Activated T-helper 1 cell treated with Interleukin-2 at 50 U/mL for 16 hours (primary cell): ENCODE measurements around the gene MON2.
"Not testable (repeated sequence)": the region's sequence is repeated elsewhere in the genome, so short reads cannot be mapped to it uniquely, and the experiment has no call there.

Source experiments
- DNase-seq: peaks from one replicate; pipeline ENCODE4 v3.0.0-alpha.2; 2020; ENCODE audit warnings: low read depth

The MON2 gene

GRCh38 chr12:62466594-62467491 lies at the start of gene MON2:
Gene MON2 (plus strand): TSS chr12:62466826. CDS start chr12:62467208, 382 bp downstream.
- DNase-seq, result peak; percentile 79

DNA sequence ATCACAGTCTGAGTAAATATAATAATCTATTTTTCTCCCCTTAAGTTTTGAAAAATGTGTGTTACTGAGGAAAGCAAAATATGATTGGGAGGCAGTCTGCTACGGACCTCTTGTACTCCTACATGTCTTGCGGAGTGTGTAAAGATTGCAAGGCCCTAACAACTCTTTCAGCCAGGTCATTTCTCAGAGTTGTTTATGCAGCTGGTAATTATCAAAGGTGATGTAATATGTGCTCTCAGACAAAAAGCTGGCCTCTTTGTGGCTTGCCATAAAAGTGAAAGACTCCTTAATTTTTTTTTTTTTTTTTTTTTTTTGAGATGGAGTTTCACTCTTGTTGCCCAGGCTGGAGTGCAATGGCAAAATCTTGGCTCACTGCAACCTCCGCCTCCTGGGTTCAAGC lies 40.5 kb upstream of the MON2 start:
- DNase-seq, result no peak

DNA sequence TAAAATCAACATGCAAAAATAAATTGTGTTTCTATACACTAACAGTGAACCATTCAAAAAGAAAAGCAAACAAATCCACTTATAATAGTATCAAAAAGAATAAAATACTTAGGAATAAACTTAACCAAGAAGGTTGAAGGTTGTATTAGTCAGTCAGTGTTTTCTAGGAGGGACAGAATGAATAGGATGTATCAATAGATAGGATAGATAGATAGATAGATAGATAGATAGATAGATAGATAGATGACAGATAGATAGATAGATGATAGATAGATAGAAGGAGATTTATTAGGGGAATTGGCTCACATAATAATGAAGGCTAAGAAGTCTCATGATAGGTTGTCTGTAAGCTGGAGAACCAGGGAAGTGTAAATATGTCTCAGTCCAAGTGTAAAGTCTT lies 37.2 kb upstream of the MON2 start:
- no peak for DNase-seq

GRCh38 chr12:62434494-62435302 lies 31.9 kb upstream of the MON2 start:
- no peak for DNase-seq

DNA sequence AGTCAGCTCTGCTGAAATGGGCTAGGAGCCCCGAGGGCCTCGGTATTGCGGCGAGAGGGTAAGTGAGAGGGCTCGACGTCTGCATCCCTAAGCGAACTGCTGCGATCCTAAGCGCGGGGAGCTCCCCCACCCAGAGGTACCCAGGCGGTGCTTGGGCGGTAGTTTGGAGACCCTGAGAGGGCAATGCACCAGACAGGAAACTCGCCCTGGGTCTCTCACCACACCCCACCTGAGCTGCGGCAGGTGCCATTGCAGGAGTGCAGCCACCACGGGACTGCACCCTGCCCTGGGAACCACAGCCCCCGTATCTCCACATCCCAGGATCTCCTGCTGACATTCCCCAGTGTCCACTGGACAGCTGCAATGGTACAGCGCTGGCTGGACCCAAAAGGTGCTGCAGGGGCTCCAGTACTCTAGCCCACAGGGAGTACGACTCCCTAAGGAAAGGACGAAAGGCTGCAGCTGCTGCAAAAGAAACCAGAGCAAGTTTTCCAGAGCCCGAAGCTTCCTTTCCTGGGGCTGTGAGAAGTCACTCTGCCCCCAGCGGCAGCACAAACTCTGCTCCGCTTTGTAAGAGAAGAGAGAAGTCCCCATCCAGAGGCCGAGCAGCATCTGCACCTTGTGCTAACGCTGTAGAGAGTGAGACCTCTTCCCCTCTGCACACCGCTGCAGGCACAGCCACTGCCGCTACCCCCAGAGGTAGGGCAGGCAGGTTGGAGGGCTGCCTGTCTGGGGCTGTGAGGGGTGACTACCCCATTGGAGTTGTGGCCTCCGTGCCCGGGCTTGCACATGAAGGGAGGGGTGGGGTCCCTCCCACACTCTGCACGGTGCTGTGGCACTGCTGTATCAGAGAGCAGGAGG lies 31.1 kb upstream of the MON2 start:
- no peak for DNase-seq

- no peak for DNase-seq
Measured at GRCh38 chr12:62436164-62436503, 30.5 kb upstream of the MON2 start.

DNA sequence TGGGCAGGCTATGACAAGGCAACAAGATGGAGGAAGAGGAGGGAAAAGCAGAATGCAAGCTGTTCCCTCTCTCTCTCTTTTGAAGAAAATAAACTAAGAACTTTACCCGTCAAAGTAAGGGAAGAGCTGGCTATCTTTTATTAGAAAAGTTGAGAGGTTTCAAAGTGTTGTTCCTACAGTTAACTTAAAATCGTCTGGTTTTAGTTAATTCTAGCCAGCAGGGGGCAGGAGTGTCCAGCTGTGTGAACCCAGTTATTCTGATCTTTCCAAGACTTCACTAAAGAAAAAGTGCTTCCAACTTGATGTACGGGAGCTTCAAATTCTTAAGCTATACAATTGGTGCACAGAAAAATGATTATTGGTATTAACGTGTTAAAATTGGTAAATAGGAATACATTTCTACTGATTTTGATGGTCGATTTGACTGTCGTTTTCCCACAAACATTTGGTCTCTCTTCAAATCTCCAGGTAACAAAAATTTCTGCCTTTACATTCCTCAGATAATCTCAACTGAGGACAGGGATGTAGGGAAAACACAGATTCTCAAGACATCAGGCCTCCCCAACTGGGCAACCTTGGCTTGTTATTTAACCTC lies 28.4 kb upstream of the MON2 start:
- no peak for DNase-seq

- no peak for DNase-seq
Measured at GRCh38 chr12:62446754-62447452, 19.7 kb upstream of the MON2 start.

DNA sequence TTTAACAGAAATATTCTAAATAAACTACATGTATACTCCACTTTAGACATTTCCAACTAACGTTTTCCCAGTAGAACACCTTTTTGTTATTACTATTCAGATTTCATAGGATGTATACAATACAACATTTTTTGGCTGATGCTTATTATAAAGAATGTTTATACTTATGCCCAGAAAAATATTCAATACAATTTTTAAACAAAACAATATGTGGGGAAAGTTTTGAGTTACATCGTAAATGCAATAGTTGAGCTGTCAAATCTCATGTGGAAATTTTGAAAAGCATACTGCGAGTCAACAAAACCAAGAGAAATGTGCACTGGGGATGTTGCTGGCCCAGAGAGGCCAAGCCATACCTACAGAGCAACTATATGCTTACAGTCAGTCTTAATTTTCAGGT lies 18.2 kb upstream of the MON2 start:
- no peak for DNase-seq

GRCh38 chr12:62455429-62455828 lies 11.2 kb upstream of the MON2 start:
- DNase-seq, result not testable (repeated sequence)

- no peak for DNase-seq
Measured at GRCh38 chr12:62458626-62459025, 8.0 kb upstream of the MON2 start.

DNA sequence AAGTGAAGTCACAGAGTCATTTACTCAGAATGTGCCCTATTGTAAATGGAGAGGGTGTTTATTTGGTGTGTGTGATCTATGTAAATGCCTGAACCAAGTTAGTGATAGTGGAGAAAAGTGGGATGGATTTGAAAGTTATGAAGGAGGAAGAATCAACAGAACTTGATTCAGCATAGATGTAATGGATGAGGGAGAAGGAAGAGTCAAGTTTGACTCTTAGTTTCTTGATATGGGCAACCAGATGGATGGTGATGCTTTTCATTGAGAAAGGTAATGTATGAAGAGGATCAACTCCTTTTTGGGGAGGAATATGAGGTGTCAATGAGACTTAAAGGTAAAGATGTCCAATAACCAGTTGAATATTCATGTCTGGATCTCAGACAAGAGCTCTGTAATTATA lies 6.7 kb upstream of the MON2 start:
- no peak for DNase-seq

GRCh38 chr12:62461171-62461837 lies 5.3 kb upstream of the MON2 start:
- DNase-seq, result not testable (repeated sequence)

DNA sequence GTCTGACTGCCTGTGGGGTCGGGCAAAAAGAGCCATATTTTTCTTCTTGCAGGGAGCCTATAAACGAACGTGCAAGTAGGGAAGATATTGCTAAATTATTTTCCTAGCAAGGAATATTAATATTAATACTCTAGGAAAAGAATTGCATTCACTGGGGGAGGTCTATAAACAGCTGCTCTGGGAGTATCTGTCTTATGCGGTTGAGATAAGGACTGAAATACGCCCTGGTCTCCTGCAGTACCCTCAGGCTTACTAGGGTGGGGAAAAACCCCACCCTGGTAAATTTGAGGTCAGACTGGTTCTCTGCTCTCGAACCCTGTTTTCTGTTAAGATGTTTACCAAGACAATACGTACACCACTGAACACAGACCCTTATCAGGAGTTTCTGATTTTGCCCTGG lies 3.4 kb upstream of the MON2 start:
- DNase-seq, result not testable (repeated sequence)

DNA sequence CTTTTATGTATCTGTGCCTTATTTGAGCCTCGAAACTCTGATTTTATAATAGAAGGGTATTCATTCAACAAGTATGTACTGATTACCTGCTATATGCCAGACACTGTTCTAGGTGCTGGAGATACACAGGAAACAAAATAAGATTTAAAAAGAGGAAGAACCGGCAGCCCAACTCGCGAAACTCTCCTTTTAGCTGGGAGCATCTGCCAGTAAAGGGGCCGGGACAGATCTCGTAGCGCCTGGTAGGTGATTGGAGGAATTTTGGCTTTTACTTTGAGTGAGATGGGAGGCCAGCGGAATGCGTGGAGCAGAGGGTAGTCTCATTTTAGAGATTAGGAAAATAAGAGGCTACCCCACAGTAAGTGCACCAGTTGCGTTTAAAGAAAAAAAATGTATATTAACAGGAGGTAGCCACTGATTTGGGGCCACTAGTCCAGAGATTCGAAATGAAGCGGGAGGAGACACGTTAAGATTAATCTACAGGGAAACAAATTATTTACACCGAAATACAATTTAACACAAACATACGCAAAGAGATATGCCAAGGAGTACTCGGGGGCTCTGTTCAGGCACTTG lies 520 bp upstream of the MON2 start:
- DNase-seq, result no peak

DNA sequence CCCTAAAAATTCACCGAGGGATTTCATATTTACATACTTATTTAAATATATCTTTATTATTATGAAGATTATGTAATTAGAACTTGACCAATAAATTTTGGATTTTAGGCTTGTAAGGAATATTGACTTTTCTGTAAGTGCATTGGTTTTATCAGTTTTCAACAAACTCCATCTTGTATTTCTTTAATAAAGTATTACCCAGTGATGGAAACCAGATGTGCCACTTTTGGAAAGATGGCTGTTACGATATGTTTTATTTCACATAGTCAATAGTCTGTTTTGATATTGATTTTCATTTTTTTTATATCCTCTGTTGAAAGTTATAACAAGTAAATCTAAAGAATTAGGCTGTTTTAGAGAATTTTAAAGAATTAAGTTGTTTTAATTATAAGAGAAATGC lies 1.8 kb downstream of the MON2 start:
- DNase-seq, result no peak

- no peak for DNase-seq
Measured at GRCh38 chr12:62468935-62469334, 2.3 kb downstream of the MON2 start.

- no peak for DNase-seq
Measured at GRCh38 chr12:62469704-62470103, 3.1 kb downstream of the MON2 start.

- no peak for DNase-seq
Measured at GRCh38 chr12:62471734-62472133, 5.1 kb downstream of the MON2 start.

GRCh38 chr12:62472472-62472871 lies 5.8 kb downstream of the MON2 start:
- DNase-seq, result no peak
